K562 (cell line): ENCODE data around the gene TAF1L. TPM values are rescaled to one million over a fixed set of nuclear protein-coding genes. Genes with fewer than 3 reads are reported as not detected.

Experiments used
- CCNT2 ChIP-seq: IDR thresholded peaks from 2 replicates; pipeline ENCODE4 v1.6.1; 2011; ENCODE audit warnings: borderline replicate concordance, low read depth, mild to moderate bottlenecking, moderate library complexity, mixed read lengths, low read length; ENCODE audit not compliant: insufficient read length; ENCODE audit errors: extremely low read depth
- DNMT1 ChIP-seq: fragments of 450-650 bp; IDR thresholded peaks from 2 replicates; pipeline ENCODE4 v1.6.1; 2016; ENCODE audit warnings: antibody characterized with exemption, mild to moderate bottlenecking
- FOSL1 ChIP-seq: fragments of 200-800 bp; sonication (Bioruptor generic); conservative IDR thresholded peaks from 2 replicates; pipeline ENCODE4 v1.6.1; 2016; ENCODE audit warnings: missing genetic modification characterization, missing compliant biosample characterization
- HMBOX1 ChIP-seq: sonication (generic); IDR thresholded peaks from 2 replicates; pipeline ENCODE4 v1.6.1; 2016
- HMG20B ChIP-seq: fragments of 250-450 bp; sonication (Bioruptor Pico); IDR thresholded peaks from 2 replicates; pipeline ENCODE4 v1.5.0; 2021; ENCODE audit warnings: mild to moderate bottlenecking
- KDM5B ChIP-seq: fragments of 200-600 bp; sonication (generic); IDR thresholded peaks from 2 replicates; pipeline ENCODE4 v1.6.1; 2012; ENCODE audit warnings: low read depth, mild to moderate bottlenecking, moderate library complexity, low read length, control low read depth, inconsistent platforms; ENCODE audit not compliant: insufficient replicate concordance
- LCOR ChIP-seq: sonication (generic); formaldehyde crosslinking; IDR thresholded peaks from 2 replicates; pipeline ENCODE4 v1.8.0; 2022; ENCODE audit warnings: mild to moderate bottlenecking, missing genetic modification reagents
- NKRF ChIP-seq: fragments of 450-650 bp; IDR thresholded peaks from 2 replicates; pipeline ENCODE4 v1.6.1; 2016; ENCODE audit warnings: borderline replicate concordance
- SETDB1 ChIP-seq: IDR thresholded peaks from one replicate; pipeline ENCODE4 v1.6.1; 2012; ENCODE audit warnings: low read length, control low read depth, inconsistent platforms
- ZNF311 ChIP-seq: fragments of 250-450 bp; sonication (Bioruptor Pico); IDR thresholded peaks from 2 replicates; pipeline ENCODE4 v1.4.0; 2020; ENCODE audit warnings: mild to moderate bottlenecking, moderate library complexity
- ZNF318 ChIP-seq, 2 experiments: fragments of 450-650 bp; IDR thresholded peaks; 2 replicates each; pipeline ENCODE4 v1.6.1; 2016; ENCODE audit warnings: mild to moderate bottlenecking in 2 of 2, borderline replicate concordance in 1 of 2, low read depth in 1 of 2, moderate library complexity in 1 of 2
- ZNF699 ChIP-seq: fragments of 250-450 bp; sonication (Bioruptor Pico); IDR thresholded peaks from 2 replicates; pipeline ENCODE4 v1.8.0; 2021; ENCODE audit warnings: mild to moderate bottlenecking, moderate library complexity; ENCODE audit not compliant: insufficient replicate concordance
- ZNF785 ChIP-seq: fragments of 250-450 bp; sonication (Bioruptor Pico); IDR thresholded peaks from 2 replicates; pipeline ENCODE4 v1.4.0; 2020; ENCODE audit warnings: mild to moderate bottlenecking
- polyA plus RNA-seq, 8 experiments: library from polyadenylated mRNA; depleted of rRNA in 4 of 8; stranded (reverse) in 5 of 8; unstranded in 3 of 8; fragments of >200 nt; fragmentation: Nextera tagmentation in 2 of 8; fragmentation: Illumina TruSeq in 1 of 8; extraction: Ambion mirVana in 2 of 8; extraction: Trizol in 1 of 8; gene quantifications; 2 replicates each; pipeline versions ENCODE4 v1.2.1 to v1.2.3, GENCODE V29; 2011 to 2014; ENCODE audit warnings: inconsistent platforms in 1 of 8, missing spikeins in 1 of 8
- total RNA-seq, 7 experiments: library from RNA; depleted of rRNA in 6 of 7; stranded (reverse); fragments of >200 nt in 6 of 7; fragmentation: Illumina TruSeq in 2 of 7; extraction: Trizol in 2 of 7; gene quantifications; 2 replicates each; pipeline versions ENCODE4 v1.2.1 to v1.2.3, GENCODE V29; 2011 to 2021; ENCODE audit warnings: low replicate concordance in 1 of 7
- TF ChIP-seq, protein P1 (sequence below): fragments of 450-650 bp; IDR thresholded peaks from 2 replicates; pipeline ENCODE4 v1.7.1; 2018; ENCODE audit warnings: mild to moderate bottlenecking, low read depth; ENCODE audit not compliant: partially characterized antibody

Gene TAF1L
- total and polyA plus RNA-seq, 9 of the 15 experiments (the other 6 are each of a cell fraction or from before 2014, with no cell fraction given) = 0.01 to 0.04 (median 0.03) TPM; not detected in 3

DNA sequence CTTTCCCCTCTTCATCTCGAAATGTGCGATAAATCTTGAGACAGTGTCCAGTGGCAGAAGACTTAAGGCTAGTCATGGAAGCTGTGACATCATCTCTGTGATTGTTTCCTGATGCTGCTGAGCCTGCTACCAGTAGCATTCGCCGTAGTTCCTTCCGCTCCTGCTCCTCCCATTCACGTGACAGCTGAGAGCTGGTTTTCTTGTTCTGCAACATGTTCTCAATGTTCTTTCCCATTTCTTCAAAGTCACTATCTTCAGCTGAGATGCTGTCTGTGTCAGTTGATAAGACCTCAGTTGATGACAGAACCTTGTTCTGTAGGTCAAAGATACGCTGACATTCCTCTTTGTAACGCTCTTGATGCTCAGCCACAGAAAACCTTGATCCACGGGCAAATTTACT lies 3.5 kb downstream of the TAF1L start (continued):
- TF ChIP-seq ZNF318 (IDR thresholded peaks at IDR 0.05; ENCODE audit: borderline replicate concordance in 1 of 2, low read depth in 1 of 2) = peak in 1 of 2 experiments; percentile 46; a peak in 1 of 4 replicates
- no peak for TF ChIP-seq FOSL1 (tag)
- TF ChIP-seq, protein P1, sequence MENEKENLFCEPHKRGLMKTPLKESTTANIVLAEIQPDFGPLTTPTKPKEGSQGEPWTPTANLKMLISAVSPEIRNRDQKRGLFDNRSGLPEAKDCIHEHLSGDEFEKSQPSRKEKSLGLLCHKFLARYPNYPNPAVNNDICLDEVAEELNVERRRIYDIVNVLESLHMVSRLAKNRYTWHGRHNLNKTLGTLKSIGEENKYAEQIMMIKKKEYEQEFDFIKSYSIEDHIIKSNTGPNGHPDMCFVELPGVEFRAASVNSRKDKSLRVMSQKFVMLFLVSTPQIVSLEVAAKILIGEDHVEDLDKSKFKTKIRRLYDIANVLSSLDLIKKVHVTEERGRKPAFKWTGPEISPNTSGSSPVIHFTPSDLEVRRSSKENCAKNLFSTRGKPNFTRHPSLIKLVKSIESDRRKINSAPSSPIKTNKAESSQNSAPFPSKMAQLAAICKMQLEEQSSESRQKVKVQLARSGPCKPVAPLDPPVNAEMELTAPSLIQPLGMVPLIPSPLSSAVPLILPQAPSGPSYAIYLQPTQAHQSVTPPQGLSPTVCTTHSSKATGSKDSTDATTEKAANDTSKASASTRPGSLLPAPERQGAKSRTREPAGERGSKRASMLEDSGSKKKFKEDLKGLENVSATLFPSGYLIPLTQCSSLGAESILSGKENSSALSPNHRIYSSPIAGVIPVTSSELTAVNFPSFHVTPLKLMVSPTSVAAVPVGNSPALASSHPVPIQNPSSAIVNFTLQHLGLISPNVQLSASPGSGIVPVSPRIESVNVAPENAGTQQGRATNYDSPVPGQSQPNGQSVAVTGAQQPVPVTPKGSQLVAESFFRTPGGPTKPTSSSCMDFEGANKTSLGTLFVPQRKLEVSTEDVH = no peak
- TF ChIP-seq LCOR (CRISPR knock-in tag) = no peak
- TF ChIP-seq SETDB1 = no peak
- TF ChIP-seq ZNF311 (CRISPR knock-in tag) = no peak
- no peak for TF ChIP-seq NKRF
- no peak for TF ChIP-seq KDM5B
- no peak for TF ChIP-seq HMBOX1
- no peak for TF ChIP-seq DNMT1
- TF ChIP-seq CCNT2 = no peak
- TF ChIP-seq HMG20B = no peak
- no peak for TF ChIP-seq ZNF699 (CRISPR knock-in tag)
- no peak for TF ChIP-seq ZNF785 (CRISPR knock-in tag)
